Endothelial cell of umbilical vein (primary cell): ENCODE results near the gene GPATCH1.

Experiments
- MYC ChIP-seq: IDR thresholded peaks from one replicate; pipeline ENCODE4 v1.6.1; 2011; ENCODE audit warnings: mild to moderate bottlenecking, low read depth, low read length
- POLR2A ChIP-seq: IDR thresholded peaks from 2 replicates; pipeline ENCODE4 v1.6.1; 2012; ENCODE audit warnings: low read depth, mild to moderate bottlenecking, control low read depth, low read length

DNA sequence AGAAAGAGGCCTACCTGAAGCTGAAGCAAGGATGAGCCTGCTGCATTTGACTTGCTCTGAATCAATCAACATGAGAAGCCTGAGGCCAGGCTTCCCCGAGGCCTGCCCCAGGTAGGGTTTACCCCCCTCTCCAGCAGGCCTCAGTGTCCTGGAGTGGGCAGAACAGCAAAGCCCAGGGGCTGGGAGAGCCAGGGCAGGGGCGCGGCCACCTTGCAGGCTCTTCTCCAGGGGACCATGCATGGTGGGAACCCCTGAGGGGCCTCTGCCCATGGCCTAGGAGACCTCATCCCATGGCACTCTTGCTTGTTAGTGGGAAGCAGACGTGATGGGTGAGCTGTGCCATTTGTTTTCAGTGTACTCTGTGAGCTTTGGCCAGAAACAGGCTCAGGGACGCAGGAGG lies 93.2 kb downstream of the GPATCH1 start:
- TF ChIP-seq POLR2A (no peak), MYC (no peak)
